ENCODE measurements around the gene NVL. TPM values are rescaled to one million over a fixed set of nuclear protein-coding genes. Genes with fewer than 3 reads are reported as not detected.

The NVL gene
- total RNA-seq, 1 donor from 2014 or later, result 46.7 TPM

DNA sequence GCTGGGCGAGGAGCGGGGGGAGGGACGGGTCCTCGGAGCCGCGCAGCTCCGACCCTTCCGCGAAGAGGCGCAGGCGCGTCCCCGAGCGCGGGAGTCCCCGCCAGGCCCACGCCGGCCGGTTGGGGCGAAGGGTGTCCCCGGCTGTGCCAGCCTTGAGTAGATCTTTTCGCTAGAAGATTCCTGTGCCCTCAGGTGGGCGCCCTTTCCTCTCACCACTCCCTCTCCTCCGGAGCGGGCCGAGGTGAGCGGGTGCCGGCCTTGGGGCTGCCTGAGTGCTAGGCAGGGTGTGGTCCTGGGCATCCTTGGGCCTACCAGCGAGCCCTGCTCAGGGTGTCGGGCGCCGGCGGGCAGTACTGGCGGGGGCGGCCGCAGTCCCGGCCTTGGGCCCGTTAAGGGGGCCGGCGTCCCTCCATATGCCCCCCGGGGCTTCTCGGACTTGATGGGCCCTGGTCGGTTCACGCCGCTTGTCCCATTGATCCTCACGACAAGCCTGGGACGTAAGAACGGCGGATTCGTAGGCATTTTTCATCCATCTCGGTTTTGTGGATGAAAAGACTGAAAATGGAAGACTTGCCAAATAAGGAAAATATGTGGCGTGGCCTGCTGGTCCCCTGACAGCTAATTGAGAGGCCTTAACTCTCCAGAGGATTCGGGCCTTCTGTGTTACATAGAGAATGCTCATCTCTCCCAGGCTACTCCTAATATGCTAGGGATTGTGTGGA lies 146.2 kb downstream of the NVL start:
- Mint-ChIP-seq H3K36me3 (peaks cover 12% of the 10 kb centered on the region), H3K4me1 (ENCODE audit: unreplicated experiment) (peaks cover 16% of the 10 kb centered on the region), H3K4me3 (peak overlapping the region; percentile 90), H3K9me3 (peaks cover 4% of the 10 kb centered on the region), H3K27ac (peak overlapping the region; percentile 82), H3K27me3 (no peaks in the 10 kb centered on the region)
- TF ChIP-seq, protein P1, sequence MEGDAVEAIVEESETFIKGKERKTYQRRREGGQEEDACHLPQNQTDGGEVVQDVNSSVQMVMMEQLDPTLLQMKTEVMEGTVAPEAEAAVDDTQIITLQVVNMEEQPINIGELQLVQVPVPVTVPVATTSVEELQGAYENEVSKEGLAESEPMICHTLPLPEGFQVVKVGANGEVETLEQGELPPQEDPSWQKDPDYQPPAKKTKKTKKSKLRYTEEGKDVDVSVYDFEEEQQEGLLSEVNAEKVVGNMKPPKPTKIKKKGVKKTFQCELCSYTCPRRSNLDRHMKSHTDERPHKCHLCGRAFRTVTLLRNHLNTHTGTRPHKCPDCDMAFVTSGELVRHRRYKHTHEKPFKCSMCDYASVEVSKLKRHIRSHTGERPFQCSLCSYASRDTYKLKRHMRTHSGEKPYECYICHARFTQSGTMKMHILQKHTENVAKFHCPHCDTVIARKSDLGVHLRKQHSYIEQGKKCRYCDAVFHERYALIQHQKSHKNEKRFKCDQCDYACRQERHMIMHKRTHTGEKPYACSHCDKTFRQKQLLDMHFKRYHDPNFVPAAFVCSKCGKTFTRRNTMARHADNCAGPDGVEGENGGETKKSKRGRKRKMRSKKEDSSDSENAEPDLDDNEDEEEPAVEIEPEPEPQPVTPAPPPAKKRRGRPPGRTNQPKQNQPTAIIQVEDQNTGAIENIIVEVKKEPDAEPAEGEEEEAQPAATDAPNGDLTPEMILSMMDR (conservative IDR thresholded peaks at IDR 0.05), result no peak
- DNase-seq (ENCODE audit: extremely low spot score, unreplicated experiment), result peak; percentile 80

DNA sequence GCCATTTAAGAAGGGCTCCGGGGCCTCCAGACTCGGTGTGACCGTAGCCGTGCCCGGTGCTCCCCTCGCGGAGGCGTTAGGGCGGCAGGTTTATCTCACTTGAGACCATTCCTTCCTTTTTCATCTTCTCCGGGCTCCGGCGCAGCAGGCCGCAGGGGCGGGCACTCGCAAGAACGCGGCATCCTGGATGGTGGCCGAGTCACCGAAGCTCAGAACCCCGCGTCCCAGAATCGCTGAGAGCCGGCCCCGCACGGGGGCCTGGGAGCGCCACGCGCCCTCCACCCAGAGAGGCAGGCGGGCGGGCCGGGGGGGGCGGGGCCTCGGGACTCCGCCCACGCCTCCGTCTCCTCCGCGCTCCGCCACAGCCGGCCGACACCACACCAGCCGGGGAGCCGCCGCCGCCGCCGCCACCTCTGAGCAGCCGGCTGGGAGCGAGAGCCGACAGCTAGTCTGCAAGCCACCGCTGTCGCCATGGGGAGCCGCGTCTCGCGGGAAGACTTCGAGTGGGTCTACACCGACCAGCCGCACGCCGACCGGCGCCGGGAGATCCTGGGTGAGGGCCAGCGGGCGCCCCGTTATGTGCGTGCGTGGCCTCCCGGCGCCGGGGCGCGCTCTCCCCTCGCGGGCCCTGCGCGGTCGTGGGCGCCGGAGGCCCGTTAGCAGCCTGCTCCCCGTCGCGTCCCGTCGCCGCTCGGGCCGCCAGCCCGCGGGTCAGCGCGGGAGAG lies 146.9 kb downstream of the NVL start, which contains the start of gene DEGS1:
TSS of gene DEGS1 (plus strand) at position 375 of the 725 bp plus-strand sequence. CDS start at position 472, 97 bp downstream.
- peak within 1 kb of the TSS; percentile 89 for H3K27ac Mint-ChIP-seq
- peak; percentile 88 for DNase-seq (ENCODE audit: extremely low spot score, unreplicated experiment)
- H3K4me3 Mint-ChIP-seq, result peak within 1 kb of the TSS; percentile 90
- peaks cover 7% of the 10 kb centered on the region for H3K36me3 Mint-ChIP-seq
- no peaks in the 10 kb centered on the region for H3K9me3 Mint-ChIP-seq
- H3K4me1 Mint-ChIP-seq (ENCODE audit: unreplicated experiment), result peaks cover 16% of the 10 kb centered on the region
- H3K27me3 Mint-ChIP-seq, result no peaks in the 10 kb centered on the region
- TF ChIP-seq, protein P1 (conservative IDR thresholded peaks at IDR 0.05), result no peak

DNA sequence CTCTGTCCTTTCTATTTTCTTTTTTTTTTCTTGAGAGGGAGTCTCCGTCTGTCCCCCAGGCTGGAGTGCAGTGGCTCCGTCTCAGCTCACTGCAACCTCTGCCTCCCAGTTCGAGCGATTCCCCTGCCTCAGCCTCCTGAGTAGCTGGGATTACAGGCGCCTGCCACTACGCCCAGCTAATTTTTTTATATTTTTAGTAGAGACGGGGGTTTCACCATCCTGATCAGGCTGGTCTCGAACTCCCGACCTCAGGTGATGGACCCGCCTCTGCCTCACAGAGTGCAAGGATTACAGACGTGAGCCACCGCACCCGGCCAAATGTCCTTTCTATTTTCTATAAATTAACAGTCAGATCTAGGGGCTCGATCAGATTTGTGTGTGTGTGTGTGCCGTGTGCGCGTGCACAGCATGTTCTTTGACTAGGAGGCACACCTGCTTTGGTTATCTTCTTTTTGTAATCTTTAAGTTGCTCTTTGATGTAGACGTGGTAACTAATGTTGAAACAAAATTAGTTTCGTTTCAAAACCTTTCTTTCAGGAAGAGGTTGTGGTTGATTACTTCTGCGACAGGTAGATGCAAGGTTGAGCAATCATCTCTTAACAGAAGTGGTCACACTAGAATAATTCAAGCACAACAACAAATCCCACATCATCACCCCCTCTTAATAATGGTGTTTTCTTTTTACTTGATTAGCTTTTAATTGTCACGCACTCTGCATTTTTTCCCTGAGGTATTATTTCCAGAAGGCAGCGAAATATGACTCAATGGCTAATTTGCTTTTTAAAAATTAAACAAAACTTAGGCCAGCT lies 147.7 kb downstream of the NVL start:
- Mint-ChIP-seq H3K27me3 (no peaks in the 10 kb centered on the region), H3K27ac (peak overlapping the region; percentile 89), H3K36me3 (peaks cover 7% of the 10 kb centered on the region), H3K4me3 (peak overlapping the region; percentile 85), H3K4me1 (ENCODE audit: unreplicated experiment) (peaks cover 16% of the 10 kb centered on the region), H3K9me3 (no peaks in the 10 kb centered on the region)
- DNase-seq (ENCODE audit: extremely low spot score, unreplicated experiment), result no peak
- TF ChIP-seq, protein P1 (conservative IDR thresholded peaks at IDR 0.05), result no peak

DNA sequence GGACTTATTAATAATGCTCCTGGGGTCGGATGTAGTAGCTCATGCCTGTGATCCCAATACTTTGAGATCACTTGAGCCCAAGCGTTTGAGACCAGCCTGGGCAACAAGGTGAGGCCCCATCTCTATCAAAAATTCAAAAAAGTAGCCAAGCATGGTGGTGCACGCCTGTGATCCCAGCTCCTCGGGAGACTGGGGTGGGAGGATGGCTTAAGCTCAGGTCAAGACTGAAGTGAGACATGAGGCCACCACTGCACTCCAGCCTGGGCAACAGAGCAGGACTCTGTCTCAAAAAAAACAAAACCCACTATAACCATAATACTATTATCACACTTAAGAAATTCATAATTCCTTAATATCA lies 148.5 kb downstream of the NVL start:
- peak overlapping the region; percentile 85 for H3K4me3 Mint-ChIP-seq

More for the DNA sequence above, 148.5 kb downstream of the NVL start:
- peaks cover 4% of the 10 kb centered on the region for H3K36me3 Mint-ChIP-seq
- DNase-seq (ENCODE audit: extremely low spot score, unreplicated experiment), result no peak
- TF ChIP-seq, protein P1 (conservative IDR thresholded peaks at IDR 0.05), result no peak
- H3K4me1 Mint-ChIP-seq (ENCODE audit: unreplicated experiment), result peaks cover 16% of the 10 kb centered on the region
- H3K27me3 Mint-ChIP-seq, result no peaks in the 10 kb centered on the region
- H3K27ac Mint-ChIP-seq, result peak overlapping the region; percentile 89
- no peaks in the 10 kb centered on the region for H3K9me3 Mint-ChIP-seq
